ENCODE results near the gene ADAT1.
A peak's percentile ranks its signal among the peaks of the same experiment; 100 is the strongest.

The ADAT1 gene

DNA sequence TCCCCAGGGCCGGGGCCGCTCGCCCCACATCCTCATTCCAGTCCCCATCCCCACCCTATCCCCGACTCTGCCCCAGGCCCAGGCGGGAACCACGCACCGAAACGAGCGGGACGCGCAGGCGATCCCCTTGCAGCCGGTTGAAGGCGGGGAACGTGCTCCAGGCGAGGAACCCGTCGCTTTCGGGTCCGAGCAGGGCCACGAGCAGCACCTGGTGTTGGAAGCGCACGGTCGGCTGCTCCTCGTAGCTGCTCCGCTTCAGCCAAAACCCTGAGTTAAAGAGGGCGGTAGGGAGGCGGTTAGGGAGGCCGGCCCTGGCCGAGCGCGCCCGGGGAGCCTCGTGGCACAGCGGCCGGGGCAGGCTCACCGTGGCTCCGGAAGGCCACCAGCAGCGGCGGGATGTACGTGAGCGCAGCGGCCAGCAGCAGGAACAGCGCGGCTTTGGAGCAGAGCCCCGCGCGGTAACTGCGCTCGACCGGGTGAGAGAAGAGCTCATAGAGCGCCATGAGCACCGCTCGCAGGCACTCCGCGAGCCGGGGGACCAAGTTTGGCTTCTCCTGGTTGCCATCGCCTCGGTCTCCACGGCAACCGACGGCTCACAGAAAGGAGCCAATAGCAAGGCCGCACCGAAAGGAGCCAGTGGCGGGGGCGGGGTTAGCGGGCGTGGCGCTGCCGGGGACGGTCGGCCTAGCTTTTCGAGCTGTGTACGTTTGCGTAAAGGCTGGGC is 67.2 kb downstream of the ADAT1 start, which contains the start of gene TMEM231:
Gene TMEM231, minus strand, starts transcription at position 546 of the 724 bp plus-strand sequence. Its CDS starts 43 bp downstream, at position 503.
- in situ Hi-C loops (cut with MboI; ENCODE audit: low pct_unique_long_range_greater_than_20kb, low sequenced_read_pairs), result no loop called here
- peak; percentile 94 for DNase-seq

- DNase-seq, result peak; percentile 16
- in situ Hi-C loops (cut with MboI; ENCODE audit: low pct_unique_long_range_greater_than_20kb, low sequenced_read_pairs), result no loop called here
Observed at GRCh38 chr16:75555213-75555706, 67.8 kb downstream of the ADAT1 start.

GRCh38 chr16:75552951-75553350 is 70.1 kb downstream of the ADAT1 start:
- DNase-seq, result no peak
- in situ Hi-C loops (cut with MboI; ENCODE audit: low pct_unique_long_range_greater_than_20kb, low sequenced_read_pairs), result no loop called here

DNA sequence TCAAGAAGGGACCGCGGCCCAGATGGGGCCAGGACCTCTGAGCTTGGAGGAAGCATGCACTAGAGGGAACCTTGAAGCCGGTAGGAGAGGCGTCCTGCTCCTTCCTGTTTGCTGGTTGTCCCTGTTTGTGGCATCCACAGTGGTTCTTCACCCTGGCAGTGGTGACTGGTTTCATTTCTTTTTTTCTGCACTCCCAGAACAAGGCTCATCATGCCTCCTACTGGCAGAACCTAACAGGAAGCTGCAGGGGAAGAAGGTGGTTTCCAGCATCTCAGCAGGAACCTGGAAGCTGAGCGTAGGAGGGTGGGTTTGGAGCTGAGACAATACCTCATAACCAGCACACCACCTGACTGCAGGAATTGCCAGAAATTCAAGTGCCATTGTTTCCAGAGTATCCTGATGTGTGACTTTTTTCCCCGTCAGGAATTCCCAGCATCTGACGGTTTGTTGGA is 72.8 kb downstream of the ADAT1 start:
- in situ Hi-C loops (cut with MboI; ENCODE audit: low pct_unique_long_range_greater_than_20kb, low sequenced_read_pairs), result no loop called here

More for the DNA sequence above, 72.8 kb downstream of the ADAT1 start:
- DNase-seq, result peak; percentile 87
